ENCODE results near the gene TBX2.
"Not testable (repeated sequence)": the region's sequence is repeated elsewhere in the genome, so short reads cannot be mapped to it uniquely, and the experiment has no call there.

The TBX2 gene

GRCh38 chr17:61415374-61416210 is 15.9 kb downstream of the TBX2 start:
- peak; percentile 10 for DNase-seq

DNA sequence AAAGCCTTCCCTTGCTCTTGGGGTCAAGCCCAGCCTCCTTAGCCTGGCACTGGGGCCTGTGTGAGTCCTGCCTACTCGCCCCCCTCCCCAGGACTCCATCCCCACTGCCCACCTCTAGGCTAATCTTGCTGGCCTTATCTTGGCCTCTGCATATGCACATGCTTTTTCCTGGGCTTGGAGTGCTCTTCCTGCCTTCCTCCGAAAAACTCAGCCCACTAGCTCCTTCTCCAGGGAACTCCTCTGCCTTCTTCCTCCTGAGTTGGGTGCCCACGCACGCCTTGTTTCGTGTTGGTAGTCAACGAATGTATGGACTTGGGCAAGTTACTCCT is 16.5 kb downstream of the TBX2 start:
- no peak for DNase-seq

- DNase-seq: peak; percentile 61
Measured at GRCh38 chr17:61416540-61417363, 17.1 kb downstream of the TBX2 start.

GRCh38 chr17:61418449-61418848 is 18.8 kb downstream of the TBX2 start:
- DNase-seq: no peak

GRCh38 chr17:61419496-61420046 is 19.9 kb downstream of the TBX2 start:
- DNase-seq: no peak

GRCh38 chr17:61420052-61420451 is 20.4 kb downstream of the TBX2 start:
- DNase-seq: no peak

DNA sequence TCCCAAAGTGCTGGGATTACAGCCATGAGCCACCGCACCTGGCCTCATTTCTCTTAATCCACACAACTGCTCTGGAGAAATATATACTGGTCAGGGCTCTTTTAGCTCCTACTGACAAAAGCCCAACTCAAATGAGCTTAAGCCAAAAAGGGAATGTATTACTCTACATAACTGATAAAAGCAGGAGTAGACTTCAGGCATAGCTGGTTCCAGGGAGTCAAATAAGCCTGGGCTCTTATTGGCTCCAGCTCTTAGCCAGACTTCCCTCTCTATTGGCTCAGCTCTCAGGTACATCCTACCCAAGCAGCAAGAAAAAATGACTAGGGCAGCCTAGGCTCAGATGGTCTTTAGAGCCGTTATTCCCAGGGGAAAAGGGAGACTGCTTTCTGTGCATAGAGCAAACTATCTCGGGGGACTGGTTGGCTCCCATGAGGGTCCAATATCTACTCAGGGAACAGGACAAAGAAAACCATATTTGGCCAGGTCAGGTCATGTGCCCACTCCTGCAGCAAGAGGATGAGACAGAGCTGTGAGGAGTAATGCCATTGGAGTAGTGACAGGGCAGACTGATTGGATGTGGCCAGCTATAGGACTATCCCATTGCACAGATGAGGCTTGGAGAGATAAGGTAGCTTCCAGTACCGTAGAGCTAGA is 21.2 kb downstream of the TBX2 start:
- no peak for DNase-seq

DNA sequence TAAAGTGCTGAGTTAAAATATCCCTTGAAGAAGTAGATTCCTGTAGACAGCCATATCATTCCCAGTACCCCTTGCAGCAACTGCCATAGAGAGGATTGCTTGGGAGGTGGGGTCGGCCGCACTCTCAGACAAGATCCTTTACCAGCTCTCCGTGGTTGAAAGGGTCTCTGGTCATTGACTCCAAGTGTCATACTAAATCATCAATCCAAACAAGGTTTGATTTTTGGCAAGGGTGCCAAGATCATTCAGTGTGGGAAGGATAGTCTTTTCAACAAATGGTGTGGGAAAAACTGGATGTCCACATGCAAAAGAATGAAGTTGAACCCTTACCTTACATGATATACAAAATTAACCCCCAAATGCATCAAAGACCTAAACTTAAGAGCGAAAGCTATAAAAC is 21.8 kb downstream of the TBX2 start:
- no peak for DNase-seq

DNA sequence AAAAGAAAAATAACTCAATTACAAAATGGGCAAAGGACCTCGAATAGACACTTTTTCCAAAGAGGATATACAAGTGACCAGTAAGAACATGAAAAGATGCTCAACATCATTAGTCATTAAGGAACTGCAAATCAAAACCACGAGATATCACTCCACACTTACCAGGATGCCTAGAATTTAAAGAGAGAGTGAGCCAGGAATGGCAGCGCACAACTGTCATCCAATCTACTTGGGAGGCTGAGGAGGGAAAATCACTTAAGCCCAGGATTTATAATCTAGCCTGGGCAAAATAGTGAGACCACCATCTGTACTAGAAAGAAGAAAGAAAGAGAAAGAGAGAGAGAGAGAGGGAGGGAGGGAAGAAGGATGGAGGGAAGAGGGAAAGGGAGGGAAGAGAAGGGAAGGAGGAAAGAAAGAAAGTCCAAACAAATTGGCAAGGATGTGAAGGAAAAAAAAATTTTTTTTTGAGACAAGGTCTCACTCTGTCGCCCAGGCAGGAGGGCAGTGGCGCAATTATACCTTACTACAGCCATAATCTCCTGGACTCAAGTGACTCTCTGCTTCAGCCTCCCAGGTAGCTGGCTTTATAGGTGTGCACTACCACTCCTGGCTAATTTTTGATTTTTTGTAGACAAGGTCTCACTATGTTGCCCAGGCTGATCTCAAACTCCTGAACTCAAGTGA is 22.6 kb downstream of the TBX2 start:
- DNase-seq: no peak

DNA sequence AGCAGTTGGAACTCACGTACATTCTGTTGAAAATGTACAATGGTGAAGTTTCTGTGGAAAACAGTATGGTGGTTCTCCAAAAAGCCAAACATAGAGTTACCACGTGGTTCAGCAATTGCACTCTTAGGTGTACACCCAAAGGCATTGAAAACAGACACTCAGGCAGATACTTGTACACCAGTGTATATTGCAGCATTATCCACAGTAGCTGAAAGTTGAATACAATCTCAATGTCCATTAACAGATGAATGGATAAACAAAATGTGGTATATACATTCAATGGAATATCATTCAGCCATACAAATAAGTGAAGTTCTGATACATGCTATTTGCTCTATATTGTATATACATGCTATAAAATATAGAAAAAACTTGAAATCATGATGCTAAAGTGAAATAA is 23.2 kb downstream of the TBX2 start:
- DNase-seq: no peak

DNA sequence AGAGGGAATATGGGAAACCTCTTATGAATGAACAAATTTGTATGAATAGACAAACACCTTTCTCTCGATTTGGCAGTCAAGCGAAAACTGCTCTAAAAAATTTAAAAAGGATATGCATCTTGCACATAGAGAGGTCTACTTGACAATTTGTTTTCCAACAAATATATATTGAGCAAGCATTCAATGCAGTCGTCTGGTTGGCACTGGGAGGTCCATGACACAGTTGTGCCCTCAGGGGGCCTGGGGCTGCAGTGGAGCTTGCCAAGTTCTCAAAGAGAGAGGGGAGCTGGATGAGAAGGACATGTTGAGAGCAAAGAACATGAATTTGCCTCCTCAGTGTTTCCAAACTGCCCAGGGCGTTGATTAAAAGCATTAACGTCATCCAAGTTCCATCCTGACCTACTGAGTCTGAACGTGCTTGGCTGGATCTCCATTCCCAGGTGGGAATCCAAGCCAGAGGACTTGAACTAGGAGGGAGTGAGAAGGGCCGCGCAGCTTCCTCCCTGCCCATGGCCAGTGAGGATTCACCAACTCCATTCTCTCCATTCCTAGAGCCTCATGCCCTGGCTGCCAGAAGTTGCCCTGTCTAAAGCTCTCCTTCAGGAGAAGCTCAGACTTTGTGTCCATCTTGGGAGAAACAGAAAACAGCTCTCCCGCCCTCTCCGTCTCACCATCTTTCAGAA is 24.5 kb downstream of the TBX2 start:
- no peak for DNase-seq

- no peak for DNase-seq
Measured at GRCh38 chr17:61425682-61426481, 26.2 kb downstream of the TBX2 start.

GRCh38 chr17:61426482-61427304 is 27.1 kb downstream of the TBX2 start:
- no peak for DNase-seq

- DNase-seq: no peak
Measured at GRCh38 chr17:61427567-61427966, 27.9 kb downstream of the TBX2 start.

- DNase-seq: no peak
Measured at GRCh38 chr17:61429274-61429673, 29.6 kb downstream of the TBX2 start.

GRCh38 chr17:61429831-61430230 is 30.2 kb downstream of the TBX2 start:
- not testable (repeated sequence) for DNase-seq

- DNase-seq: no peak
Measured at GRCh38 chr17:61431594-61432311, 32.1 kb downstream of the TBX2 start.

GRCh38 chr17:61436273-61436672 is 36.6 kb downstream of the TBX2 start:
- no peak for DNase-seq

- DNase-seq: no peak
Measured at GRCh38 chr17:61436995-61437704, 37.5 kb downstream of the TBX2 start.
